Osteoblast (primary cell): ENCODE results near the gene LRRN2. TPM values are rescaled to one million over a fixed set of nuclear protein-coding genes. Genes with fewer than 3 reads are reported as not detected.

Source experiments
- DNase-seq: peaks from one replicate; pipeline ENCODE4 v3.0.0; 2011; ENCODE audit warnings: low spot score, mixed read lengths; ENCODE audit not compliant: insufficient read length; ENCODE audit errors: missing footprints
- H2AFZ ChIP-seq: 2 replicates; pipeline ENCODE4 v1.6.0; 2011; ENCODE audit warnings: mild to moderate bottlenecking, low read length
- H3K27ac ChIP-seq: 2 replicates; pipeline ENCODE4 v1.5.1; 2011; ENCODE audit warnings: mild to moderate bottlenecking, low read depth, low read length, moderate library complexity
- H3K27me3 ChIP-seq: 2 replicates; pipeline ENCODE4 v1.6.0; 2012; ENCODE audit warnings: mild to moderate bottlenecking, control low read depth, inconsistent platforms, low read length, moderate library complexity; ENCODE audit not compliant: insufficient read depth
- H3K36me3 ChIP-seq: 2 replicates; pipeline ENCODE4 v1.5.1; 2011; ENCODE audit warnings: mild to moderate bottlenecking, low read length, control low read depth, moderate library complexity; ENCODE audit not compliant: insufficient read depth
- H3K4me1 ChIP-seq: 2 replicates; pipeline ENCODE4 v1.5.1; 2011; ENCODE audit warnings: mild to moderate bottlenecking, low read length, control low read depth, moderate library complexity; ENCODE audit not compliant: insufficient read depth
- H3K4me2 ChIP-seq: 2 replicates; pipeline ENCODE4 v1.6.0; 2011; ENCODE audit warnings: mild to moderate bottlenecking, low read length; ENCODE audit not compliant: insufficient read depth
- H3K4me3 ChIP-seq: fragments of 200-600 bp; sonication (generic); 3 replicates; pipeline ENCODE4 v1.5.1; 2012; ENCODE audit warnings: mild to moderate bottlenecking, low read length, inconsistent platforms; ENCODE audit not compliant: insufficient read depth
- H3K79me2 ChIP-seq: 2 replicates; pipeline ENCODE4 v1.6.0; 2012; ENCODE audit warnings: mild to moderate bottlenecking, low read length, control low read depth, inconsistent platforms; ENCODE audit not compliant: insufficient read depth
- H3K9me3 ChIP-seq: 2 replicates; pipeline ENCODE4 v1.5.1; 2011; ENCODE audit warnings: low read depth, low read length, control low read depth
- H4K20me1 ChIP-seq: 2 replicates; pipeline ENCODE4 v1.6.0; 2012; ENCODE audit warnings: mild to moderate bottlenecking, low read length, control low read depth; ENCODE audit not compliant: insufficient read depth
- total RNA-seq: library from RNA; depleted of rRNA; stranded (reverse); fragments of >200 nt; gene quantifications from 2 replicates; pipeline ENCODE4 v1.2.3, GENCODE V29; 2012
- TF ChIP-seq, protein P1 (sequence below): IDR thresholded peaks from 2 replicates; pipeline ENCODE4 v1.5.1; 2011; ENCODE audit warnings: mild to moderate bottlenecking, low read depth, low read length, moderate library complexity; ENCODE audit errors: extremely low read depth

The LRRN2 gene
- total RNA-seq, 1 donor = under 0.01 TPM

DNA sequence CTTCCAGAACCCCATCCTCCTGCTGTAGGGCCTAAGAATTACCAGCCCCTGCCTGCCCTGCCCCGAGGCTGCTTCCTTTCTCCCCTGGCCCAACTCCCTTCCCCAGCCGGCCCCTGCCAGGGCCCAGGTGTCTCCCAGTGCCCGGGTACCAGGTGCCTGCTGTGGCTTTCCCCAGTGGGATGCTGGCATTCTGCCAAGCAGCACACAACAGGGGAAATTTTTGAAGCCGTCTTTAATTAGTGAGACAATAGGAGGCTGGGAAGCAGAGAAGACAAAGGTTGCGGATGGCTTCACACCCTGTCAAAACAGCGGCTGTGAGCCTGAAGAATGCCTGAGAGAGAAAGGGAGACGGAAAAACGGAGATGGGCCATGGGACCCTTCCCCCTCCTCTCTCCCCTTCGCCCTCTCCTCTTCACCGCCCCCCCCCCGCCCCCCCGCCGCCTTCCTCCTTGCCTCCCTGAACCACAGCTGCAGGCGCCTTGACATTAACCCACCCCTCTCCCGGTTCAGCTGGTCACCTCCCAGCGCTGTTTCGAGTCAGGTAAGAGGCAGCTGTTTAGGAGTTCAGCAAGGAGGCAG, 33.6 kb downstream of the LRRN2 start:
- H3K4me1 ChIP-seq = no peaks in the 10 kb centered on the region
- H3K9me3 ChIP-seq = no peaks in the 10 kb centered on the region
- H3K27ac ChIP-seq = no peak overlapping the region
- H2AFZ ChIP-seq = no peak overlapping the region
- TF ChIP-seq, protein P1, sequence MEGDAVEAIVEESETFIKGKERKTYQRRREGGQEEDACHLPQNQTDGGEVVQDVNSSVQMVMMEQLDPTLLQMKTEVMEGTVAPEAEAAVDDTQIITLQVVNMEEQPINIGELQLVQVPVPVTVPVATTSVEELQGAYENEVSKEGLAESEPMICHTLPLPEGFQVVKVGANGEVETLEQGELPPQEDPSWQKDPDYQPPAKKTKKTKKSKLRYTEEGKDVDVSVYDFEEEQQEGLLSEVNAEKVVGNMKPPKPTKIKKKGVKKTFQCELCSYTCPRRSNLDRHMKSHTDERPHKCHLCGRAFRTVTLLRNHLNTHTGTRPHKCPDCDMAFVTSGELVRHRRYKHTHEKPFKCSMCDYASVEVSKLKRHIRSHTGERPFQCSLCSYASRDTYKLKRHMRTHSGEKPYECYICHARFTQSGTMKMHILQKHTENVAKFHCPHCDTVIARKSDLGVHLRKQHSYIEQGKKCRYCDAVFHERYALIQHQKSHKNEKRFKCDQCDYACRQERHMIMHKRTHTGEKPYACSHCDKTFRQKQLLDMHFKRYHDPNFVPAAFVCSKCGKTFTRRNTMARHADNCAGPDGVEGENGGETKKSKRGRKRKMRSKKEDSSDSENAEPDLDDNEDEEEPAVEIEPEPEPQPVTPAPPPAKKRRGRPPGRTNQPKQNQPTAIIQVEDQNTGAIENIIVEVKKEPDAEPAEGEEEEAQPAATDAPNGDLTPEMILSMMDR = no peak
- no peaks in the 10 kb centered on the region for H4K20me1 ChIP-seq
- DNase-seq = no peak
- H3K79me2 ChIP-seq = no peaks in the 10 kb centered on the region
- no peaks in the 10 kb centered on the region for H3K36me3 ChIP-seq
- peaks cover 28% of the 10 kb centered on the region for H3K27me3 ChIP-seq
- no peak overlapping the region for H3K4me2 ChIP-seq
- H3K4me3 ChIP-seq = no peak overlapping the region

DNA sequence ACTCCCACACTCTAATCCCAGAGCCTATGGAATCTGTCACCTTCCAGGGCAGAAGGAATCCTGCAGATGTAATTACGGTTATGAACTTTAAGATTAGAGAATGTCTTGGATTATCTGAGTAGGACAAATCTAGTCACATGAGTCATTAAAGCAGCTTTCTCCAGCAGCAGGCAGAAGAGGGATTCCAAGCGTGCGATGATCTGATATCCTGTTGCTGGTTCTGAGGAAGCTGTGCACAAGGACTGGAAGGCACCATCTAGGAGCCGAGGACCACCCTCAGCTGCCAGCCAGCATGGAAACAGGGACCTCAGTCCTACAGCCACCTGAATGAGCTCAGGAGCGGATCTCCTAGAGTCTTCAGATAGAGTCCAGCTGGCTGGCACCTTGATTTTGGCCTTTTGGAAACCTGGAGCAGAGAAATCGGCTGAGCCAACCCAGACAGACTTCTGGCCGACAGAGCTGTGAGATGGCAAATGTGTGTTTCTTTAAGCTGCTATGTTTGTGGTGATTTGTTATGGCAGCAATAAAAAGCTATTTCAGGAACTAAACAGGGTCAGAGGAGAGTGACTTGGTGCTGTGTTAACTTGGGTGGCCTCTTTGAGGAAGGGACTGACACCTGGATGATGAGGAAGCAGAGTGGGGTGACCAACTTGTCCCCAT, 34.5 kb downstream of the LRRN2 start:
- no peaks in the 10 kb centered on the region for H4K20me1 ChIP-seq
- H3K79me2 ChIP-seq = no peaks in the 10 kb centered on the region
- DNase-seq = peak; percentile 87
- no peak overlapping the region for H3K27ac ChIP-seq
- H3K4me3 ChIP-seq = no peak overlapping the region
- no peaks in the 10 kb centered on the region for H3K4me1 ChIP-seq
- no peaks in the 10 kb centered on the region for H3K36me3 ChIP-seq
- H3K4me2 ChIP-seq = no peak overlapping the region
- H2AFZ ChIP-seq = no peak overlapping the region
- TF ChIP-seq, protein P1 = no peak
- no peaks in the 10 kb centered on the region for H3K9me3 ChIP-seq
- H3K27me3 ChIP-seq = peaks cover 28% of the 10 kb centered on the region

DNA sequence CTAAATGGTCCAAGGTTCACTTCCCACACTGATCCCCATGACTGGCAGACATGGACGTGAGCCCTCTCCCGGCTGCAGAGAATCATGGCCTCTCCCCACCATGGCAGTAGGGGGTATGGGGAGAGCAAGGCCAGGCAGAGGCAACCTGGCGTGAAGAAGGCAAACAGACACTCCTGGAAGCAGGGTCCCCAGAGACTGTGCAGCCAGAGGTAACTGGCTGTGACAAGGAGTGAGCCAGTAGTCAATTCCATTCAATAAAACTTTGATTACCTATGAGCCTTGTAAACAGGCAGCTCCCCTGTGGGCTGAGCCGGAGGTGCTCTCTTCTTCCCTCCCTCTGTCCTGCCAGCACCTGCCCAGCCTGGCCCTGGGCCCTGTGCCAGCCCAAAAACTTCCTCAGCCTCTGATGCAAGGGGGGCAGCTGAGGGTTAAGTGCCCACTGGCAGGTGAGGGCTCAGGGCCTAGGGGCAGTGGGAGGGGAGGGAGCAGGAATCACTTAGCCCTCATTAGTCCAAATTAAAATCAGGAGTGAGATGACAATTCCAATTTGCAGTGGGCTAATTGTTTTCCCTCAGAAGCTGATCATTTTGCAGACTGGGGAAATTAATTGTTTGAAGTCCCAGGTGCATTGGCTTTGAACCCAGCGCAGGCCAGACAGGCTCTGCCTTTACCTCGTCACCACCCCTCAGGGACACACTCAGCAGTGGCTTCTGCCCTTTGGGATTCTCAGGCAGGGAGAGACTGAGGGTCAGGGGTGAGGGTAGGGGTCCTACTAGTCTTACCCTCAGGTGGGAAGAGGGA, 35.6 kb downstream of the LRRN2 start:
- Histone ChIP-seq H2AFZ (no peak overlapping the region), H3K27me3 (peaks cover 27% of the 10 kb centered on the region)
- TF ChIP-seq, protein P1 = no peak

DNA sequence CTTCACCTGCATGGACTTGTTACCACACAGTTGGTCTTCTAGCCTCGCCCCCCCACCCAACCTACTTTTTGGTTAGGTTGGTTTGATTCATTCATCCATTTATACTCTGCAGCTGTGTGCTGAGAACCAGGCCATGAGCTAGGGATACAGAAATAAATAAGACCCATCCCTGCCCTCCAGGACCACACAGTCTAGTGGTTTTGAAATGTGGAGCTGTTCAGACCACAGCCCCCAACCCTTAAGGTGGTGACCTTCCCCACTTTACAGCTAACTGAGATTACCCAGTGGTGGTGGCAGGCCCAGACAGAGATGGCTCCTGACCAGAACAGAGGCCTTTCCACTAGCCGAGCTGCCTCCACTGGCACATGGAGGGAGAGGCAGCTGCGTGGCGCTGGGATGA, 37.0 kb downstream of the LRRN2 start:
- Histone ChIP-seq H3K9me3 (no peaks in the 10 kb centered on the region), H4K20me1 (no peaks in the 10 kb centered on the region), H3K4me3 (no peak overlapping the region), H3K27ac (no peak overlapping the region), H2AFZ (no peak overlapping the region), H3K79me2 (no peaks in the 10 kb centered on the region), H3K36me3 (no peaks in the 10 kb centered on the region), H3K4me1 (no peaks in the 10 kb centered on the region), H3K27me3 (peaks cover 29% of the 10 kb centered on the region), H3K4me2 (no peak overlapping the region)
- no peak for DNase-seq
- TF ChIP-seq, protein P1 = no peak

More for the DNA sequence above, 35.6 kb downstream of the LRRN2 start:
- no peak overlapping the region for H3K4me2 ChIP-seq
- no peak for DNase-seq
- no peaks in the 10 kb centered on the region for H3K79me2 ChIP-seq
- no peaks in the 10 kb centered on the region for H4K20me1 ChIP-seq
- H3K4me3 ChIP-seq = no peak overlapping the region
- H3K36me3 ChIP-seq = no peaks in the 10 kb centered on the region
- no peak overlapping the region for H3K27ac ChIP-seq
- H3K4me1 ChIP-seq = no peaks in the 10 kb centered on the region
- H3K9me3 ChIP-seq = no peaks in the 10 kb centered on the region
